Hematopoietic multipotent progenitor cell treated with erythropoietin and hydrocortisone succinate and interleukin-3 and kit ligand, for 4 days (in vitro differentiated cells): ENCODE results near the gene PRPF19.

ENCODE experiments used
- DNase-seq: peaks from one replicate; pipeline ENCODE4 v3.0.0-alpha.2; 2015

The PRPF19 gene

GRCh38 chr11:60902625-60903024 lies 3.8 kb downstream of the PRPF19 start:
- DNase-seq: no peak

GRCh38 chr11:60900673-60901404 lies 5.5 kb downstream of the PRPF19 start:
- DNase-seq: no peak

- DNase-seq: no peak
Observed at GRCh38 chr11:60899977-60900376, 6.4 kb downstream of the PRPF19 start.

GRCh38 chr11:60899046-60899936 lies 7.1 kb downstream of the PRPF19 start:
- peak; percentile 90 for DNase-seq

- no peak for DNase-seq
Observed at GRCh38 chr11:60897496-60897895, 8.9 kb downstream of the PRPF19 start.

- DNase-seq: no peak
Observed at GRCh38 chr11:60895687-60896086, 10.7 kb downstream of the PRPF19 start.

GRCh38 chr11:60891103-60891741 lies 15.2 kb downstream of the PRPF19 start:
- DNase-seq: peak; percentile 96

GRCh38 chr11:60890696-60891095 lies 15.7 kb downstream of the PRPF19 start:
- DNase-seq: peak; percentile 78

GRCh38 chr11:60889869-60890311 lies 16.5 kb downstream of the PRPF19 start:
- peak; percentile 29 for DNase-seq

- peak; percentile 90 for DNase-seq
Observed at GRCh38 chr11:60887556-60887955, 18.8 kb downstream of the PRPF19 start.

GRCh38 chr11:60880643-60881282 lies 25.6 kb downstream of the PRPF19 start:
- DNase-seq: no peak

GRCh38 chr11:60879971-60880588 lies 26.3 kb downstream of the PRPF19 start:
- DNase-seq: no peak

- no peak for DNase-seq
Observed at GRCh38 chr11:60879104-60879503, 27.3 kb downstream of the PRPF19 start.

- no peak for DNase-seq
Observed at GRCh38 chr11:60878245-60879101, 27.9 kb downstream of the PRPF19 start.

- no peak for DNase-seq
Observed at GRCh38 chr11:60876168-60876485, 30.3 kb downstream of the PRPF19 start.

GRCh38 chr11:60875366-60876167 lies 30.8 kb downstream of the PRPF19 start:
- DNase-seq: no peak

- DNase-seq: no peak
Observed at GRCh38 chr11:60874421-60875365, 31.7 kb downstream of the PRPF19 start.

- no peak for DNase-seq
Observed at GRCh38 chr11:60873533-60873932, 32.9 kb downstream of the PRPF19 start.

GRCh38 chr11:60872961-60873524 lies 33.3 kb downstream of the PRPF19 start:
- no peak for DNase-seq
